K562 (cell line): ENCODE data around the gene SLC39A7. TPM values are rescaled to one million over a fixed set of nuclear protein-coding genes. Genes with fewer than 3 reads are reported as not detected.
A peak's percentile ranks its signal among the peaks of the same experiment; 100 is the strongest.

ENCODE experiments used
- CREB1 ChIP-seq, 2 experiments: sonication (generic) in 1 of 2; formaldehyde crosslinking in 1 of 2; IDR thresholded peaks; 2 replicates each; pipeline versions ENCODE4 v1.6.1 to v1.8.0; 2012 to 2022; ENCODE audit warnings: inconsistent platforms in 1 of 2, mild to moderate bottlenecking in 1 of 2, missing genetic modification reagents in 1 of 2, moderate library complexity in 1 of 2
- ELF4 ChIP-seq: fragments of 450-650 bp; formaldehyde crosslinking; IDR thresholded peaks from 2 replicates; pipeline ENCODE4 v1.4.0; 2022; ENCODE audit warnings: missing genetic modification characterization
- JUND ChIP-seq, 2 experiments: IDR thresholded peaks; 2 replicates in 1 of 2; 3 replicates in 1 of 2; pipeline ENCODE4 v1.6.1; 2011; ENCODE audit warnings: borderline replicate concordance in 2 of 2, low read depth in 2 of 2, low read length in 2 of 2, improper control_type of control experiment in 1 of 2, missing biosample characterization in 1 of 2, missing genetic modification characterization in 1 of 2, missing genetic modification reagents in 1 of 2
- KDM2B ChIP-seq: fragments of 250-450 bp; sonication (Bioruptor Pico); IDR thresholded peaks from 2 replicates; pipeline ENCODE4 v1.8.0; 2021; ENCODE audit warnings: mild to moderate bottlenecking, moderate library complexity
- NUFIP1 ChIP-seq: fragments of 450-650 bp; IDR thresholded peaks from 2 replicates; pipeline ENCODE4 v1.6.1; 2018; ENCODE audit not compliant: partially characterized antibody
- RAD51 ChIP-seq: fragments of 450-650 bp; IDR thresholded peaks from 2 replicates; pipeline ENCODE4 v1.7.1; 2016; ENCODE audit warnings: low read depth, mild to moderate bottlenecking, borderline replicate concordance
- polyA plus RNA-seq, 8 experiments: library from polyadenylated mRNA; depleted of rRNA in 4 of 8; stranded (reverse) in 5 of 8; unstranded in 3 of 8; fragments of >200 nt; fragmentation: Nextera tagmentation in 2 of 8; fragmentation: Illumina TruSeq in 1 of 8; extraction: Ambion mirVana in 2 of 8; extraction: Trizol in 1 of 8; gene quantifications; 2 replicates each; pipeline versions ENCODE4 v1.2.1 to v1.2.3, GENCODE V29; 2011 to 2014; ENCODE audit warnings: inconsistent platforms in 1 of 8, missing spikeins in 1 of 8
- total RNA-seq, 7 experiments: library from RNA; depleted of rRNA in 6 of 7; stranded (reverse); fragments of >200 nt in 6 of 7; fragmentation: Illumina TruSeq in 2 of 7; extraction: Trizol in 2 of 7; gene quantifications; 2 replicates each; pipeline versions ENCODE4 v1.2.1 to v1.2.3, GENCODE V29; 2011 to 2021; ENCODE audit warnings: low replicate concordance in 1 of 7
- TF ChIP-seq, protein P1 (sequence below): fragments of 200-600 bp; sonication (generic); IDR thresholded peaks from one replicate; pipeline ENCODE4 v1.6.1; 2012; ENCODE audit warnings: mild to moderate bottlenecking, low read depth, low read length, inconsistent platforms
- TF ChIP-seq, protein P2 (sequence below): sonication (generic); formaldehyde crosslinking; IDR thresholded peaks from 2 replicates; pipeline ENCODE4 v1.8.1; 2023; ENCODE audit warnings: mild to moderate bottlenecking, missing genetic modification reagents
- TF ChIP-seq, protein P3 (sequence below): sonication (generic); formaldehyde crosslinking; IDR thresholded peaks from 2 replicates; pipeline ENCODE4 v1.8.0; 2022; ENCODE audit warnings: missing genetic modification reagents, mild to moderate bottlenecking, borderline replicate concordance

Gene SLC39A7
- total and polyA plus RNA-seq, 9 of the 15 experiments (the other 6 are each of a cell fraction or from before 2014, with no cell fraction given), result 21.7 to 169 (median 121) TPM

DNA sequence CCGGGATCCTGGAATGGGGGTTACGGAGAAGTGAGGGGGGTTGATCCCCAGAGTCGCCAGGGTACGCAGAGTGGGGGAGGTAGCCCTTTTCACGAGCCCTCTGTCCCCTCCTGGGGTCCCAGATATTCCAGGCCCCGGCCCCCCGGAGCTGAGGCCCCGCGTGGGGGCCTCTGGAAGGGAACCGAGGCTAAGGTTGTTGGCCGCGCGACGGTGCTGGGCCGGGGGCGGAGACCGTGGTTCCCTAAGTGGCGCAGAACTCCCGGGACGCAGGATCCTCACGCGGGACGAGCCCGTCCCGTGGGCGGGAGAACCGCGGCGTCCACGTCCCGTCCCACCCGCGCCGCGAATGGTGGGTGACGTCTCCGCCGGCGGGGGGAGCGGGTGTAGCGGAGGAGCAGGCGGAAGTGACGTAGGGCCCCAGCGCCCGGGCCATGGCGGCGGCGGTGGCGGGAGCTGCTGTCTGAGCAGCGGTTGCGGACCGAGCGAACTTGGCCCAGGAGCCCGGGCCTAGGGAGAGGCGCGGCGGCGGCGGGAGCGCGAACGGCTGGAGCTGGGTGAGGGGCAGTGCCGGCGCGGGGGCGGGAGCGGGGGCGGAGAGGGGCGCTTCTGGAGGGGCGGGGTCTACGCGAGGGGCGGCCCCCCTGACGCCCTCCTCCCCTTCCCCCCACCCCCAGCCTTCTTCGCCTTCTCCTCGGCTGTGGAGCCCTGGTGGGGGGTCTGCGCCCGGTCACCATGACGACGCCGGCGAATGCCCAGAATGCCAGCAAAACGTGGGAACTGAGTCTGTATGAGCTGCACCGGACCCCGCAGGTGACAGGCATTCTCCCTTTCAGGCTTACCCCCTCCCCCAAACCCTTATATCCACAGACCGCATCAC, 7.7 kb downstream of the SLC39A7 start, which contains the start of gene RING1 (continued):
- TF ChIP-seq, protein P1, sequence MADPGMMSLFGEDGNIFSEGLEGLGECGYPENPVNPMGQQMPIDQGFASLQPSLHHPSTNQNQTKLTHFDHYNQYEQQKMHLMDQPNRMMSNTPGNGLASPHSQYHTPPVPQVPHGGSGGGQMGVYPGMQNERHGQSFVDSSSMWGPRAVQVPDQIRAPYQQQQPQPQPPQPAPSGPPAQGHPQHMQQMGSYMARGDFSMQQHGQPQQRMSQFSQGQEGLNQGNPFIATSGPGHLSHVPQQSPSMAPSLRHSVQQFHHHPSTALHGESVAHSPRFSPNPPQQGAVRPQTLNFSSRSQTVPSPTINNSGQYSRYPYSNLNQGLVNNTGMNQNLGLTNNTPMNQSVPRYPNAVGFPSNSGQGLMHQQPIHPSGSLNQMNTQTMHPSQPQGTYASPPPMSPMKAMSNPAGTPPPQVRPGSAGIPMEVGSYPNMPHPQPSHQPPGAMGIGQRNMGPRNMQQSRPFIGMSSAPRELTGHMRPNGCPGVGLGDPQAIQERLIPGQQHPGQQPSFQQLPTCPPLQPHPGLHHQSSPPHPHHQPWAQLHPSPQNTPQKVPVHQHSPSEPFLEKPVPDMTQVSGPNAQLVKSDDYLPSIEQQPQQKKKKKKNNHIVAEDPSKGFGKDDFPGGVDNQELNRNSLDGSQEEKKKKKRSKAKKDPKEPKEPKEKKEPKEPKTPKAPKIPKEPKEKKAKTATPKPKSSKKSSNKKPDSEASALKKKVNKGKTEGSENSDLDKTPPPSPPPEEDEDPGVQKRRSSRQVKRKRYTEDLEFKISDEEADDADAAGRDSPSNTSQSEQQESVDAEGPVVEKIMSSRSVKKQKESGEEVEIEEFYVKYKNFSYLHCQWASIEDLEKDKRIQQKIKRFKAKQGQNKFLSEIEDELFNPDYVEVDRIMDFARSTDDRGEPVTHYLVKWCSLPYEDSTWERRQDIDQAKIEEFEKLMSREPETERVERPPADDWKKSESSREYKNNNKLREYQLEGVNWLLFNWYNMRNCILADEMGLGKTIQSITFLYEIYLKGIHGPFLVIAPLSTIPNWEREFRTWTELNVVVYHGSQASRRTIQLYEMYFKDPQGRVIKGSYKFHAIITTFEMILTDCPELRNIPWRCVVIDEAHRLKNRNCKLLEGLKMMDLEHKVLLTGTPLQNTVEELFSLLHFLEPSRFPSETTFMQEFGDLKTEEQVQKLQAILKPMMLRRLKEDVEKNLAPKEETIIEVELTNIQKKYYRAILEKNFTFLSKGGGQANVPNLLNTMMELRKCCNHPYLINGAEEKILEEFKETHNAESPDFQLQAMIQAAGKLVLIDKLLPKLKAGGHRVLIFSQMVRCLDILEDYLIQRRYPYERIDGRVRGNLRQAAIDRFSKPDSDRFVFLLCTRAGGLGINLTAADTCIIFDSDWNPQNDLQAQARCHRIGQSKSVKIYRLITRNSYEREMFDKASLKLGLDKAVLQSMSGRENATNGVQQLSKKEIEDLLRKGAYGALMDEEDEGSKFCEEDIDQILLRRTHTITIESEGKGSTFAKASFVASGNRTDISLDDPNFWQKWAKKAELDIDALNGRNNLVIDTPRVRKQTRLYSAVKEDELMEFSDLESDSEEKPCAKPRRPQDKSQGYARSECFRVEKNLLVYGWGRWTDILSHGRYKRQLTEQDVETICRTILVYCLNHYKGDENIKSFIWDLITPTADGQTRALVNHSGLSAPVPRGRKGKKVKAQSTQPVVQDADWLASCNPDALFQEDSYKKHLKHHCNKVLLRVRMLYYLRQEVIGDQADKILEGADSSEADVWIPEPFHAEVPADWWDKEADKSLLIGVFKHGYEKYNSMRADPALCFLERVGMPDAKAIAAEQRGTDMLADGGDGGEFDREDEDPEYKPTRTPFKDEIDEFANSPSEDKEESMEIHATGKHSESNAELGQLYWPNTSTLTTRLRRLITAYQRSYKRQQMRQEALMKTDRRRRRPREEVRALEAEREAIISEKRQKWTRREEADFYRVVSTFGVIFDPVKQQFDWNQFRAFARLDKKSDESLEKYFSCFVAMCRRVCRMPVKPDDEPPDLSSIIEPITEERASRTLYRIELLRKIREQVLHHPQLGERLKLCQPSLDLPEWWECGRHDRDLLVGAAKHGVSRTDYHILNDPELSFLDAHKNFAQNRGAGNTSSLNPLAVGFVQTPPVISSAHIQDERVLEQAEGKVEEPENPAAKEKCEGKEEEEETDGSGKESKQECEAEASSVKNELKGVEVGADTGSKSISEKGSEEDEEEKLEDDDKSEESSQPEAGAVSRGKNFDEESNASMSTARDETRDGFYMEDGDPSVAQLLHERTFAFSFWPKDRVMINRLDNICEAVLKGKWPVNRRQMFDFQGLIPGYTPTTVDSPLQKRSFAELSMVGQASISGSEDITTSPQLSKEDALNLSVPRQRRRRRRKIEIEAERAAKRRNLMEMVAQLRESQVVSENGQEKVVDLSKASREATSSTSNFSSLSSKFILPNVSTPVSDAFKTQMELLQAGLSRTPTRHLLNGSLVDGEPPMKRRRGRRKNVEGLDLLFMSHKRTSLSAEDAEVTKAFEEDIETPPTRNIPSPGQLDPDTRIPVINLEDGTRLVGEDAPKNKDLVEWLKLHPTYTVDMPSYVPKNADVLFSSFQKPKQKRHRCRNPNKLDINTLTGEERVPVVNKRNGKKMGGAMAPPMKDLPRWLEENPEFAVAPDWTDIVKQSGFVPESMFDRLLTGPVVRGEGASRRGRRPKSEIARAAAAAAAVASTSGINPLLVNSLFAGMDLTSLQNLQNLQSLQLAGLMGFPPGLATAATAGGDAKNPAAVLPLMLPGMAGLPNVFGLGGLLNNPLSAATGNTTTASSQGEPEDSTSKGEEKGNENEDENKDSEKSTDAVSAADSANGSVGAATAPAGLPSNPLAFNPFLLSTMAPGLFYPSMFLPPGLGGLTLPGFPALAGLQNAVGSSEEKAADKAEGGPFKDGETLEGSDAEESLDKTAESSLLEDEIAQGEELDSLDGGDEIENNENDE, result no peak
- TF ChIP-seq KDM2B (CRISPR knock-in tag), result peak; percentile 55
- TF ChIP-seq ELF4 (CRISPR knock-in tag), result 0 out of 2 replicates have a peak, but pooled peaks have one; percentile 20
- TF ChIP-seq, protein P2, sequence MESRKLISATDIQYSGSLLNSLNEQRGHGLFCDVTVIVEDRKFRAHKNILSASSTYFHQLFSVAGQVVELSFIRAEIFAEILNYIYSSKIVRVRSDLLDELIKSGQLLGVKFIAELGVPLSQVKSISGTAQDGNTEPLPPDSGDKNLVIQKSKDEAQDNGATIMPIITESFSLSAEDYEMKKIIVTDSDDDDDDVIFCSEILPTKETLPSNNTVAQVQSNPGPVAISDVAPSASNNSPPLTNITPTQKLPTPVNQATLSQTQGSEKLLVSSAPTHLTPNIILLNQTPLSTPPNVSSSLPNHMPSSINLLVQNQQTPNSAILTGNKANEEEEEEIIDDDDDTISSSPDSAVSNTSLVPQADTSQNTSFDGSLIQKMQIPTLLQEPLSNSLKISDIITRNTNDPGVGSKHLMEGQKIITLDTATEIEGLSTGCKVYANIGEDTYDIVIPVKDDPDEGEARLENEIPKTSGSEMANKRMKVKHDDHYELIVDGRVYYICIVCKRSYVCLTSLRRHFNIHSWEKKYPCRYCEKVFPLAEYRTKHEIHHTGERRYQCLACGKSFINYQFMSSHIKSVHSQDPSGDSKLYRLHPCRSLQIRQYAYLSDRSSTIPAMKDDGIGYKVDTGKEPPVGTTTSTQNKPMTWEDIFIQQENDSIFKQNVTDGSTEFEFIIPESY (CRISPR knock-in tag), result no peak
- TF ChIP-seq NUFIP1, result no peak
- peak; percentile 86 for TF ChIP-seq JUND (IDR thresholded peaks at IDR 0.05; ENCODE audit: borderline replicate concordance, low read depth, low read length)
- peak; percentile 75; the same call in 1 of the 3 replicates for TF ChIP-seq JUND (tag; IDR thresholded peaks at IDR 0.05; ENCODE audit: borderline replicate concordance, low read depth, low read length)
- no peak for TF ChIP-seq RAD51
- TF ChIP-seq, protein P3, sequence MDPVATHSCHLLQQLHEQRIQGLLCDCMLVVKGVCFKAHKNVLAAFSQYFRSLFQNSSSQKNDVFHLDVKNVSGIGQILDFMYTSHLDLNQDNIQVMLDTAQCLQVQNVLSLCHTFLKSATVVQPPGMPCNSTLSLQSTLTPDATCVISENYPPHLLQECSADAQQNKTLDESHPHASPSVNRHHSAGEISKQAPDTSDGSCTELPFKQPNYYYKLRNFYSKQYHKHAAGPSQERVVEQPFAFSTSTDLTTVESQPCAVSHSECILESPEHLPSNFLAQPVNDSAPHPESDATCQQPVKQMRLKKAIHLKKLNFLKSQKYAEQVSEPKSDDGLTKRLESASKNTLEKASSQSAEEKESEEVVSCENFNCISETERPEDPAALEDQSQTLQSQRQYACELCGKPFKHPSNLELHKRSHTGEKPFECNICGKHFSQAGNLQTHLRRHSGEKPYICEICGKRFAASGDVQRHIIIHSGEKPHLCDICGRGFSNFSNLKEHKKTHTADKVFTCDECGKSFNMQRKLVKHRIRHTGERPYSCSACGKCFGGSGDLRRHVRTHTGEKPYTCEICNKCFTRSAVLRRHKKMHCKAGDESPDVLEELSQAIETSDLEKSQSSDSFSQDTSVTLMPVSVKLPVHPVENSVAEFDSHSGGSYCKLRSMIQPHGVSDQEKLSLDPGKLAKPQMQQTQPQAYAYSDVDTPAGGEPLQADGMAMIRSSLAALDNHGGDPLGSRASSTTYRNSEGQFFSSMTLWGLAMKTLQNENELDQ (CRISPR knock-in tag), result no peak
- TF ChIP-seq CREB1 (IDR thresholded peaks at IDR 0.05), result peak; percentile 96
- TF ChIP-seq CREB1 (CRISPR knock-in tag; IDR thresholded peaks at IDR 0.05), result peak; percentile 98
